ENCODE measurements around the gene CHRDL2.

CHRDL2 gene

GRCh38 chr11:74748211-74749126, 17.2 kb upstream of the CHRDL2 start, which contains the start of gene RNF169:
RNF169 (plus strand) TSS chr11:74748849; CDS start chr11:74748881, 32 bp downstream.
- DNase-seq (ENCODE audit: low spot score): peak; percentile 99

- DNase-seq (ENCODE audit: low spot score): no peak
These were observed 15.6 kb upstream of the CHRDL2 start for GRCh38 chr11:74746868-74747267.

GRCh38 chr11:74744277-74744676, 13.1 kb upstream of the CHRDL2 start:
- DNase-seq (ENCODE audit: low spot score): no peak

GRCh38 chr11:74743640-74744039, 12.4 kb upstream of the CHRDL2 start:
- DNase-seq (ENCODE audit: low spot score): no peak

- DNase-seq (ENCODE audit: low spot score): no peak
These were observed 10.8 kb upstream of the CHRDL2 start for GRCh38 chr11:74742070-74742469.

GRCh38 chr11:74739546-74740270, 8.5 kb upstream of the CHRDL2 start:
- DNase-seq (ENCODE audit: low spot score): peak; percentile 80

GRCh38 chr11:74736031-74736430, 4.8 kb upstream of the CHRDL2 start:
- DNase-seq (ENCODE audit: low spot score): no peak

- DNase-seq (ENCODE audit: low spot score): no peak
These were observed 4.2 kb upstream of the CHRDL2 start for GRCh38 chr11:74735365-74735928.

- no peak for DNase-seq (ENCODE audit: low spot score)
These were observed 3.3 kb upstream of the CHRDL2 start for GRCh38 chr11:74734559-74734925.

- DNase-seq (ENCODE audit: low spot score): no peak
These were observed 510 bp downstream of the CHRDL2 start for GRCh38 chr11:74730571-74731260.

- no peak for DNase-seq (ENCODE audit: low spot score)
These were observed 1.8 kb downstream of the CHRDL2 start for GRCh38 chr11:74729397-74729796.

- DNase-seq (ENCODE audit: low spot score): peak; percentile 73
These were observed 4.6 kb downstream of the CHRDL2 start for GRCh38 chr11:74726547-74727182.

- DNase-seq (ENCODE audit: low spot score): no peak
These were observed 5.5 kb downstream of the CHRDL2 start for GRCh38 chr11:74725701-74726100.

GRCh38 chr11:74723511-74723910, 7.7 kb downstream of the CHRDL2 start:
- DNase-seq (ENCODE audit: low spot score): no peak

- no peak for DNase-seq (ENCODE audit: low spot score)
These were observed 9.8 kb downstream of the CHRDL2 start for GRCh38 chr11:74721479-74721835.

- no peak for DNase-seq (ENCODE audit: low spot score)
These were observed 10.4 kb downstream of the CHRDL2 start for GRCh38 chr11:74720596-74721478.

GRCh38 chr11:74719011-74719410, 12.2 kb downstream of the CHRDL2 start:
- DNase-seq (ENCODE audit: low spot score): no peak

- no peak for DNase-seq (ENCODE audit: low spot score)
These were observed 13.8 kb downstream of the CHRDL2 start for GRCh38 chr11:74717221-74717969.

GRCh38 chr11:74714904-74715303, 16.3 kb downstream of the CHRDL2 start:
- no peak for DNase-seq (ENCODE audit: low spot score)

- DNase-seq (ENCODE audit: low spot score): no peak
These were observed 17.5 kb downstream of the CHRDL2 start for GRCh38 chr11:74713686-74714085.

Measured in COLO829 (cell line).